DND-41 (cell line): Measurements from ENCODE around the gene PEA15.

Experiments
- CTCF ChIP-seq: IDR thresholded peaks from 2 replicates; pipeline ENCODE4 v1.5.1; 2012; ENCODE audit warnings: borderline replicate concordance, low read length, moderate library complexity, mild to moderate bottlenecking; ENCODE audit not compliant: poor library complexity, severe bottlenecking; ENCODE audit errors: extremely low read depth
- EZH2 ChIP-seq: IDR thresholded peaks from 3 replicates; pipeline ENCODE4 v1.6.1; 2012; ENCODE audit warnings: borderline replicate concordance, low read depth, mild to moderate bottlenecking, moderate library complexity, low read length, inconsistent platforms; ENCODE audit not compliant: severe bottlenecking

- TF ChIP-seq CTCF, result peak; percentile 95
- TF ChIP-seq EZH2, result no peak
These were observed 11.9 kb upstream of the PEA15 start for GRCh38 chr1:160193091-160193819.
